WTC11 (cell line): Measurements from ENCODE around the gene CS. TPM values are rescaled to one million over a fixed set of nuclear protein-coding genes. Genes with fewer than 3 reads are reported as not detected.

Experiments
- ATAC-seq: fragments of 200-7000 bp; cut with Tn5 transposase; 2 replicates; pipeline ENCODE4 v1.10.0; 2021; ENCODE audit warnings: mild to moderate bottlenecking, moderate library complexity
- CTCF ChIA-PET: fragments of 300-600 bp; sonication (Branson Sonifier 250); formaldehyde crosslinking; loops from one replicate; lab custom pipeline; 2021; ENCODE audit warnings: antibody characterized with exemption; lab: Charles Lee
- POLR2A ChIA-PET: fragments of 350-600 bp; sonication (Branson Sonifier 250); formaldehyde crosslinking; loops from one replicate; lab custom pipeline; 2021; ENCODE audit warnings: antibody characterized with exemption; lab: Charles Lee
- DNase-seq: peaks from one replicate; pipeline ENCODE4 v3.0.0; 2021; ENCODE audit warnings: low spot score
- H3K27ac Mint-ChIP-seq: 2 replicates; pipeline ENCODE4 v1.8.0; 2021; ENCODE audit warnings: mixed read lengths
- H3K27me3 Mint-ChIP-seq: 2 replicates; pipeline ENCODE4 v1.8.0; 2021; ENCODE audit warnings: low read depth, mild to moderate bottlenecking, moderate library complexity, mixed read lengths
- H3K36me3 Mint-ChIP-seq: 2 replicates; pipeline ENCODE4 v1.8.0; 2021; ENCODE audit warnings: mixed read lengths
- H3K4me1 Mint-ChIP-seq: 2 replicates; pipeline ENCODE4 v1.8.0; 2022; ENCODE audit warnings: mixed read lengths
- H3K4me3 Mint-ChIP-seq: 2 replicates; pipeline ENCODE4 v1.8.0; 2021; ENCODE audit warnings: mild to moderate bottlenecking, moderate library complexity, mixed read lengths
- H3K9me3 Mint-ChIP-seq: 2 replicates; pipeline ENCODE4 v1.8.0; 2021; ENCODE audit warnings: mixed read lengths
- CBFB ChIP-seq: sonication (generic); formaldehyde crosslinking; IDR thresholded peaks from 2 replicates; pipeline ENCODE4 v1.8.1; 2022; ENCODE audit warnings: mild to moderate bottlenecking, low read depth, missing genetic modification reagents
- CREM ChIP-seq: sonication (generic); formaldehyde crosslinking; IDR thresholded peaks from 2 replicates; pipeline ENCODE4 v1.8.1; 2022; ENCODE audit warnings: mild to moderate bottlenecking, missing genetic modification reagents, moderate library complexity
- GABPB1 ChIP-seq: sonication (generic); formaldehyde crosslinking; IDR thresholded peaks from 2 replicates; pipeline ENCODE4 v1.8.1; 2023; ENCODE audit warnings: mild to moderate bottlenecking, missing genetic modification reagents
- OVOL2 ChIP-seq: fragments of 250-450 bp; sonication (Bioruptor Pico); IDR thresholded peaks from 2 replicates; pipeline ENCODE4 v1.9.0; 2021; ENCODE audit warnings: mild to moderate bottlenecking, borderline replicate concordance
- ZBTB21 ChIP-seq: sonication (generic); formaldehyde crosslinking; IDR thresholded peaks from 2 replicates; pipeline ENCODE4 v1.8.1; 2023; ENCODE audit warnings: mild to moderate bottlenecking, missing genetic modification reagents, borderline replicate concordance
- ZNF232 ChIP-seq: sonication (generic); formaldehyde crosslinking; IDR thresholded peaks from 2 replicates; pipeline ENCODE4 v1.8.0; 2022; ENCODE audit warnings: mild to moderate bottlenecking, missing genetic modification reagents
- total RNA-seq: library from RNA; stranded (reverse); gene quantifications from 3 replicates; pipeline ENCODE4 v1.2.3, GENCODE V29; 2021
- TF ChIP-seq, protein P1 (sequence below): sonication (generic); formaldehyde crosslinking; IDR thresholded peaks from 2 replicates; pipeline ENCODE4 v1.8.1; 2022; ENCODE audit warnings: missing genetic modification reagents, borderline replicate concordance
- TF ChIP-seq, protein P2 (sequence below): fragments of 250-450 bp; sonication (Bioruptor Pico); IDR thresholded peaks from 2 replicates; pipeline ENCODE4 v1.9.0; 2021; ENCODE audit warnings: moderate library complexity, mild to moderate bottlenecking, inconsistent platforms, borderline replicate concordance
- TF ChIP-seq, protein P3 (sequence below): sonication (generic); formaldehyde crosslinking; IDR thresholded peaks from 2 replicates; pipeline ENCODE4 v1.8.1; 2022; ENCODE audit warnings: low read depth, mild to moderate bottlenecking, moderate library complexity, missing genetic modification reagents, borderline replicate concordance
- TF ChIP-seq, protein P4 (sequence below): sonication (generic); formaldehyde crosslinking; IDR thresholded peaks from 2 replicates; pipeline ENCODE4 v1.8.1; 2023; ENCODE audit warnings: mild to moderate bottlenecking, missing genetic modification reagents, borderline replicate concordance
- TF ChIP-seq, protein P5 (sequence below): sonication (generic); formaldehyde crosslinking; IDR thresholded peaks from 2 replicates; pipeline ENCODE4 v1.8.0; 2022; ENCODE audit warnings: mild to moderate bottlenecking, missing genetic modification reagents
- TF ChIP-seq, protein P6 (sequence below): sonication (generic); formaldehyde crosslinking; IDR thresholded peaks from 2 replicates; pipeline ENCODE4 v1.8.1; 2023; ENCODE audit warnings: mild to moderate bottlenecking, missing genetic modification reagents, moderate library complexity
- TF ChIP-seq, protein P7 (sequence below): fragments of 250-450 bp; sonication (Bioruptor Pico); IDR thresholded peaks from 2 replicates; pipeline ENCODE4 v1.9.0; 2021; ENCODE audit warnings: mild to moderate bottlenecking
- TF ChIP-seq, protein P8 (sequence below): sonication (generic); formaldehyde crosslinking; IDR thresholded peaks from 2 replicates; pipeline ENCODE4 v1.8.1; 2022; ENCODE audit warnings: mild to moderate bottlenecking, moderate library complexity, missing genetic modification reagents
- TF ChIP-seq, protein P9 (sequence below): fragments of 250-450 bp; sonication (Bioruptor Pico); IDR thresholded peaks from 2 replicates; pipeline ENCODE4 v1.9.0; 2021; ENCODE audit warnings: mild to moderate bottlenecking

Gene CS
- total RNA-seq, 1 experiment from 2014 or later: 275 TPM

DNA sequence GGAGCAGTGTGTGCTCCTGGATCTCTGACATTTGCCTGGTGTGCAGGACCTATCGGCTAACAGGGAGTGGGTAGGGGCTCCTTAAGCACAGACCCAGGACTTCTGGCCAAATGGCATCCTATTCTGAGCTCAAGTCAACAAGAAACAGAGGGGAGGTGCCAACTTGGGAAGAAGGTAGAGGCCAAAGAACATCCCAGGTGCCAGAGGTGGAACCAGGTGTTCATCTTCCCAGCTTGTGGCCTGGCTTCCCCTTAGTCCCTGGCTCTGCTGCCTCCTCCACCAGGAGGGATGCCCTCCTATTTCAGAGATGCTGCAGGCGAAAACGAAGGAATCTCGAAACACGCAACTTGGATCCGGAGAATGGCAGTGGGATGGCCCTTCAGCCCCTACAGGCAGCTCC, 64.0 kb downstream of the CS start (continued):
- TF ChIP-seq, protein P1, sequence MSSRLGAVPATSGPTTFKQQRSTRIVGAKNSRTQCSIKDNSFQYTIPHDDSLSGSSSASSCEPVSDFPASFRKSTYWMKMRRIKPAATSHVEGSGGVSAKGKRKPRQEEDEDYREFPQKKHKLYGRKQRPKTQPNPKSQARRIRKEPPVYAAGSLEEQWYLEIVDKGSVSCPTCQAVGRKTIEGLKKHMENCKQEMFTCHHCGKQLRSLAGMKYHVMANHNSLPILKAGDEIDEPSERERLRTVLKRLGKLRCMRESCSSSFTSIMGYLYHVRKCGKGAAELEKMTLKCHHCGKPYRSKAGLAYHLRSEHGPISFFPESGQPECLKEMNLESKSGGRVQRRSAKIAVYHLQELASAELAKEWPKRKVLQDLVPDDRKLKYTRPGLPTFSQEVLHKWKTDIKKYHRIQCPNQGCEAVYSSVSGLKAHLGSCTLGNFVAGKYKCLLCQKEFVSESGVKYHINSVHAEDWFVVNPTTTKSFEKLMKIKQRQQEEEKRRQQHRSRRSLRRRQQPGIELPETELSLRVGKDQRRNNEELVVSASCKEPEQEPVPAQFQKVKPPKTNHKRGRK (CRISPR knock-in tag): no peak
- TF ChIP-seq, protein P2, sequence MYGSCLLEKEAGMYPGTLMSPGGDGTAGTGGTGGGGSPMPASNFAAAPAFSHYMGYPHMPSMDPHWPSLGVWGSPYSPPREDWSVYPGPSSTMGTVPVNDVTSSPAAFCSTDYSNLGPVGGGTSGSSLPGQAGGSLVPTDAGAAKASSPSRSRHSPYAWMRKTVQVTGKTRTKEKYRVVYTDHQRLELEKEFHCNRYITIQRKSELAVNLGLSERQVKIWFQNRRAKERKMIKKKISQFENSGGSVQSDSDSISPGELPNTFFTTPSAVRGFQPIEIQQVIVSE (CRISPR knock-in tag): no peak
- TF ChIP-seq, protein P3, sequence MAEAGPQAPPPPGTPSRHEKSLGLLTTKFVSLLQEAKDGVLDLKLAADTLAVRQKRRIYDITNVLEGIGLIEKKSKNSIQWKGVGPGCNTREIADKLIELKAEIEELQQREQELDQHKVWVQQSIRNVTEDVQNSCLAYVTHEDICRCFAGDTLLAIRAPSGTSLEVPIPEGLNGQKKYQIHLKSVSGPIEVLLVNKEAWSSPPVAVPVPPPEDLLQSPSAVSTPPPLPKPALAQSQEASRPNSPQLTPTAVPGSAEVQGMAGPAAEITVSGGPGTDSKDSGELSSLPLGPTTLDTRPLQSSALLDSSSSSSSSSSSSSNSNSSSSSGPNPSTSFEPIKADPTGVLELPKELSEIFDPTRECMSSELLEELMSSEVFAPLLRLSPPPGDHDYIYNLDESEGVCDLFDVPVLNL (CRISPR knock-in tag): no peak
- TF ChIP-seq, protein P4, sequence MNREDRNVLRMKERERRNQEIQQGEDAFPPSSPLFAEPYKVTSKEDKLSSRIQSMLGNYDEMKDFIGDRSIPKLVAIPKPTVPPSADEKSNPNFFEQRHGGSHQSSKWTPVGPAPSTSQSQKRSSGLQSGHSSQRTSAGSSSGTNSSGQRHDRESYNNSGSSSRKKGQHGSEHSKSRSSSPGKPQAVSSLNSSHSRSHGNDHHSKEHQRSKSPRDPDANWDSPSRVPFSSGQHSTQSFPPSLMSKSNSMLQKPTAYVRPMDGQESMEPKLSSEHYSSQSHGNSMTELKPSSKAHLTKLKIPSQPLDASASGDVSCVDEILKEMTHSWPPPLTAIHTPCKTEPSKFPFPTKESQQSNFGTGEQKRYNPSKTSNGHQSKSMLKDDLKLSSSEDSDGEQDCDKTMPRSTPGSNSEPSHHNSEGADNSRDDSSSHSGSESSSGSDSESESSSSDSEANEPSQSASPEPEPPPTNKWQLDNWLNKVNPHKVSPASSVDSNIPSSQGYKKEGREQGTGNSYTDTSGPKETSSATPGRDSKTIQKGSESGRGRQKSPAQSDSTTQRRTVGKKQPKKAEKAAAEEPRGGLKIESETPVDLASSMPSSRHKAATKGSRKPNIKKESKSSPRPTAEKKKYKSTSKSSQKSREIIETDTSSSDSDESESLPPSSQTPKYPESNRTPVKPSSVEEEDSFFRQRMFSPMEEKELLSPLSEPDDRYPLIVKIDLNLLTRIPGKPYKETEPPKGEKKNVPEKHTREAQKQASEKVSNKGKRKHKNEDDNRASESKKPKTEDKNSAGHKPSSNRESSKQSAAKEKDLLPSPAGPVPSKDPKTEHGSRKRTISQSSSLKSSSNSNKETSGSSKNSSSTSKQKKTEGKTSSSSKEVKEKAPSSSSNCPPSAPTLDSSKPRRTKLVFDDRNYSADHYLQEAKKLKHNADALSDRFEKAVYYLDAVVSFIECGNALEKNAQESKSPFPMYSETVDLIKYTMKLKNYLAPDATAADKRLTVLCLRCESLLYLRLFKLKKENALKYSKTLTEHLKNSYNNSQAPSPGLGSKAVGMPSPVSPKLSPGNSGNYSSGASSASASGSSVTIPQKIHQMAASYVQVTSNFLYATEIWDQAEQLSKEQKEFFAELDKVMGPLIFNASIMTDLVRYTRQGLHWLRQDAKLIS (CRISPR knock-in tag): no peak
- TF ChIP-seq, protein P5, sequence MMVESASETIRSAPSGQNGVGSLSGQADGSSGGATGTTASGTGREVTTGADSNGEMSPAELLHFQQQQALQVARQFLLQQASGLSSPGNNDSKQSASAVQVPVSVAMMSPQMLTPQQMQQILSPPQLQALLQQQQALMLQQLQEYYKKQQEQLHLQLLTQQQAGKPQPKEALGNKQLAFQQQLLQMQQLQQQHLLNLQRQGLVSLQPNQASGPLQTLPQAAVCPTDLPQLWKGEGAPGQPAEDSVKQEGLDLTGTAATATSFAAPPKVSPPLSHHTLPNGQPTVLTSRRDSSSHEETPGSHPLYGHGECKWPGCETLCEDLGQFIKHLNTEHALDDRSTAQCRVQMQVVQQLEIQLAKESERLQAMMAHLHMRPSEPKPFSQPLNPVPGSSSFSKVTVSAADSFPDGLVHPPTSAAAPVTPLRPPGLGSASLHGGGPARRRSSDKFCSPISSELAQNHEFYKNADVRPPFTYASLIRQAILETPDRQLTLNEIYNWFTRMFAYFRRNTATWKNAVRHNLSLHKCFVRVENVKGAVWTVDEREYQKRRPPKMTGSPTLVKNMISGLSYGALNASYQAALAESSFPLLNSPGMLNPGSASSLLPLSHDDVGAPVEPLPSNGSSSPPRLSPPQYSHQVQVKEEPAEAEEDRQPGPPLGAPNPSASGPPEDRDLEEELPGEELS (CRISPR knock-in tag): no peak
- TF ChIP-seq, protein P6, sequence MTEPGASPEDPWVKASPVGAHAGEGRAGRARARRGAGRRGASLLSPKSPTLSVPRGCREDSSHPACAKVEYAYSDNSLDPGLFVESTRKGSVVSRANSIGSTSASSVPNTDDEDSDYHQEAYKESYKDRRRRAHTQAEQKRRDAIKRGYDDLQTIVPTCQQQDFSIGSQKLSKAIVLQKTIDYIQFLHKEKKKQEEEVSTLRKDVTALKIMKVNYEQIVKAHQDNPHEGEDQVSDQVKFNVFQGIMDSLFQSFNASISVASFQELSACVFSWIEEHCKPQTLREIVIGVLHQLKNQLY: no peak
- no peak for TF ChIP-seq OVOL2
- TF ChIP-seq, protein P7, sequence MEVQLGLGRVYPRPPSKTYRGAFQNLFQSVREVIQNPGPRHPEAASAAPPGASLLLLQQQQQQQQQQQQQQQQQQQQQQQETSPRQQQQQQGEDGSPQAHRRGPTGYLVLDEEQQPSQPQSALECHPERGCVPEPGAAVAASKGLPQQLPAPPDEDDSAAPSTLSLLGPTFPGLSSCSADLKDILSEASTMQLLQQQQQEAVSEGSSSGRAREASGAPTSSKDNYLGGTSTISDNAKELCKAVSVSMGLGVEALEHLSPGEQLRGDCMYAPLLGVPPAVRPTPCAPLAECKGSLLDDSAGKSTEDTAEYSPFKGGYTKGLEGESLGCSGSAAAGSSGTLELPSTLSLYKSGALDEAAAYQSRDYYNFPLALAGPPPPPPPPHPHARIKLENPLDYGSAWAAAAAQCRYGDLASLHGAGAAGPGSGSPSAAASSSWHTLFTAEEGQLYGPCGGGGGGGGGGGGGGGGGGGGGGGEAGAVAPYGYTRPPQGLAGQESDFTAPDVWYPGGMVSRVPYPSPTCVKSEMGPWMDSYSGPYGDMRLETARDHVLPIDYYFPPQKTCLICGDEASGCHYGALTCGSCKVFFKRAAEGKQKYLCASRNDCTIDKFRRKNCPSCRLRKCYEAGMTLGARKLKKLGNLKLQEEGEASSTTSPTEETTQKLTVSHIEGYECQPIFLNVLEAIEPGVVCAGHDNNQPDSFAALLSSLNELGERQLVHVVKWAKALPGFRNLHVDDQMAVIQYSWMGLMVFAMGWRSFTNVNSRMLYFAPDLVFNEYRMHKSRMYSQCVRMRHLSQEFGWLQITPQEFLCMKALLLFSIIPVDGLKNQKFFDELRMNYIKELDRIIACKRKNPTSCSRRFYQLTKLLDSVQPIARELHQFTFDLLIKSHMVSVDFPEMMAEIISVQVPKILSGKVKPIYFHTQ (CRISPR knock-in tag): no peak
- TF ChIP-seq, all 79 proteins: peak for 0

DNA sequence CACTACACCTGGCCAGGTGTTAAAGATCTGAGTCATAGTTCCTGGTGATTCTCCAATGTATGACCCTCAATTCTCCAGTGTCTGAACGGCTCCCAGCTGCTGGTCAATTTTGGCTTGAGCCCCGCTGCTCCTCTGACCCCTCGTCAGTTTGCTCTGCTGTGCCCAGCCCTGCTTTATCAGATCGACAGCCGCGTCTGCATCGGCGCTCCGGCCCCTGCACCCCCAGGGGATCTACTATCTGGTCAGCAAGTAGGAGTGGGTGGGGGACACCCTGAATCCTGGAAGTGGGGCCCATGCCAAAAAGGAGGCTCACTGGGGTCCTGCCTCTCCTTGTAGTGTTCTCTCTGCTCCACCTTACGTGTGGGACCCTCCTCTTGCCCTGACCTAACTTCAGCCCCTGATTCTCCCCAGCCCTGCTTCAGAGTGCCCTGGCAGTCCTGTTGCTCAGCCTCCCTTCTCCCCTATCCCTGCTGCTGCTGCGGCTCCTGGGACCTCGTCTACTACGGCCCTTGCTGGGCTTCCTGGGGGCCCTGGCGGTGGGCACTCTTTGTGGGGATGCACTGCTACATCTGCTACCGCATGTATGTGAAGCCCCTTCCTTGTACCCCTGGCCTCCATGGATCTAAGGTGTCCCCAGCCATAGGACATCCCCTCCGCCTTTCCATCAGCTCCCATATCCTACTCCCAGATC, 65.2 kb downstream of the CS start:
- ATAC-seq: no peak
- peaks cover 3% of the 10 kb centered on the region; the same call in 1 of the 2 replicates for H3K36me3 Mint-ChIP-seq
- no peaks in the 10 kb centered on the region for H3K9me3 Mint-ChIP-seq
- H3K4me1 Mint-ChIP-seq: peaks cover 12% of the 10 kb centered on the region
- no peak overlapping the region for H3K27ac Mint-ChIP-seq
- H3K27me3 Mint-ChIP-seq: peaks cover 30% of the 10 kb centered on the region
- DNase-seq: no peak
- POLR2A ChIA-PET: interaction anchor here (2.2 kb wide), 1 partner anchor 13 kb away, joined by 7 read pairs; the partner anchor contains the start of gene RNF41
- CTCF ChIA-PET: interaction anchor here (3.1 to 4.4 kb wide), 2 partner anchors 24 to 29 kb away, joined by 14 to 18 read pairs; partner anchors contain the start of gene ANKRD52
- H3K4me3 Mint-ChIP-seq: no peak overlapping the region
- TF ChIP-seq, protein P8, sequence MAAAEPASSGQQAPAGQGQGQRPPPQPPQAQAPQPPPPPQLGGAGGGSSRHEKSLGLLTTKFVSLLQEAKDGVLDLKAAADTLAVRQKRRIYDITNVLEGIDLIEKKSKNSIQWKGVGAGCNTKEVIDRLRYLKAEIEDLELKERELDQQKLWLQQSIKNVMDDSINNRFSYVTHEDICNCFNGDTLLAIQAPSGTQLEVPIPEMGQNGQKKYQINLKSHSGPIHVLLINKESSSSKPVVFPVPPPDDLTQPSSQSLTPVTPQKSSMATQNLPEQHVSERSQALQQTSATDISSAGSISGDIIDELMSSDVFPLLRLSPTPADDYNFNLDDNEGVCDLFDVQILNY (CRISPR knock-in tag): no peak
- TF ChIP-seq CREM (no peak), GABPB1 (CRISPR knock-in tag) (no peak), ZNF232 (CRISPR knock-in tag) (no peak), ZBTB21 (no peak), CBFB (CRISPR knock-in tag) (no peak)
- TF ChIP-seq, protein P1 (CRISPR knock-in tag): no peak
- TF ChIP-seq, protein P9, sequence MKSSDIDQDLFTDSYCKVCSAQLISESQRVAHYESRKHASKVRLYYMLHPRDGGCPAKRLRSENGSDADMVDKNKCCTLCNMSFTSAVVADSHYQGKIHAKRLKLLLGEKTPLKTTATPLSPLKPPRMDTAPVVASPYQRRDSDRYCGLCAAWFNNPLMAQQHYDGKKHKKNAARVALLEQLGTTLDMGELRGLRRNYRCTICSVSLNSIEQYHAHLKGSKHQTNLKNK (CRISPR knock-in tag): no peak
